Fibroblast of villous mesenchyme (primary cell): ENCODE measurements around the gene SENP6. TPM values are rescaled to one million over a fixed set of nuclear protein-coding genes. Genes with fewer than 3 reads are reported as not detected.
"Not testable (repeated sequence)": the region's sequence is repeated elsewhere in the genome, so short reads cannot be mapped to it uniquely, and the experiment has no call there.

ENCODE experiments used
- DNase-seq: peaks from one replicate; pipeline ENCODE4 v3.0.0-alpha.2; 2010; ENCODE audit warnings: low read depth
- H3K4me3 ChIP-seq: 2 replicates; pipeline ENCODE4 v1.5.1; 2011; ENCODE audit warnings: low read depth, mild to moderate bottlenecking, low read length
- total RNA-seq: library from RNA; depleted of rRNA; stranded (reverse); fragments of >200 nt; gene quantifications from 2 replicates; pipeline ENCODE4 v1.2.3, GENCODE V29; 2012
- TF ChIP-seq, protein P1 (sequence below): IDR thresholded peaks from 2 replicates; pipeline ENCODE4 v1.5.1; 2012; ENCODE audit warnings: low read depth, mild to moderate bottlenecking, low read length; ENCODE audit not compliant: insufficient read depth

SENP6 gene
- total RNA-seq, 1 donor: 113 TPM

GRCh38 chr6:75723382-75723781 lies 121.7 kb downstream of the SENP6 start:
- no peak overlapping the region for H3K4me3 ChIP-seq
- TF ChIP-seq, protein P1, sequence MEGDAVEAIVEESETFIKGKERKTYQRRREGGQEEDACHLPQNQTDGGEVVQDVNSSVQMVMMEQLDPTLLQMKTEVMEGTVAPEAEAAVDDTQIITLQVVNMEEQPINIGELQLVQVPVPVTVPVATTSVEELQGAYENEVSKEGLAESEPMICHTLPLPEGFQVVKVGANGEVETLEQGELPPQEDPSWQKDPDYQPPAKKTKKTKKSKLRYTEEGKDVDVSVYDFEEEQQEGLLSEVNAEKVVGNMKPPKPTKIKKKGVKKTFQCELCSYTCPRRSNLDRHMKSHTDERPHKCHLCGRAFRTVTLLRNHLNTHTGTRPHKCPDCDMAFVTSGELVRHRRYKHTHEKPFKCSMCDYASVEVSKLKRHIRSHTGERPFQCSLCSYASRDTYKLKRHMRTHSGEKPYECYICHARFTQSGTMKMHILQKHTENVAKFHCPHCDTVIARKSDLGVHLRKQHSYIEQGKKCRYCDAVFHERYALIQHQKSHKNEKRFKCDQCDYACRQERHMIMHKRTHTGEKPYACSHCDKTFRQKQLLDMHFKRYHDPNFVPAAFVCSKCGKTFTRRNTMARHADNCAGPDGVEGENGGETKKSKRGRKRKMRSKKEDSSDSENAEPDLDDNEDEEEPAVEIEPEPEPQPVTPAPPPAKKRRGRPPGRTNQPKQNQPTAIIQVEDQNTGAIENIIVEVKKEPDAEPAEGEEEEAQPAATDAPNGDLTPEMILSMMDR: no peak
- DNase-seq: no peak

DNA sequence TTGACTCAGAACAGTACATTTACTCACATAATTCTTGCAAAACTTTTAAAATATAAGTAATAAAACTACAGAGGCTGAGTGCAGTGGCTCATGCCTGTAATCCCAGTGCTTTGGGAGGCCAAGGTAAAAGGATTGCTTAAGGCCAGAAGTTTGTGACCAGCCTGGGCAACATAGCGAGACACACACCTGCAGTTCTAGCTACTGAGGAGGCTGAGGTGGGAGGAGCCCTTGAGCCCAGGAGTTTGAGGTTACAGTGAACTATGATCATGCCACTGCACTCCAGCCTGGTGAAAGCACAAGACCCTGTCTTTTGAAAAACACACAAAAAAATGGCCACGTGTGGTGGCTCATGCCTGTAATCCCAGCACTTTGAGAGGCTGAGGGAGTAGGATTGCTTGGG lies 125.5 kb downstream of the SENP6 start:
- TF ChIP-seq, protein P1: no peak
- no peak overlapping the region for H3K4me3 ChIP-seq
- DNase-seq: no peak

DNA sequence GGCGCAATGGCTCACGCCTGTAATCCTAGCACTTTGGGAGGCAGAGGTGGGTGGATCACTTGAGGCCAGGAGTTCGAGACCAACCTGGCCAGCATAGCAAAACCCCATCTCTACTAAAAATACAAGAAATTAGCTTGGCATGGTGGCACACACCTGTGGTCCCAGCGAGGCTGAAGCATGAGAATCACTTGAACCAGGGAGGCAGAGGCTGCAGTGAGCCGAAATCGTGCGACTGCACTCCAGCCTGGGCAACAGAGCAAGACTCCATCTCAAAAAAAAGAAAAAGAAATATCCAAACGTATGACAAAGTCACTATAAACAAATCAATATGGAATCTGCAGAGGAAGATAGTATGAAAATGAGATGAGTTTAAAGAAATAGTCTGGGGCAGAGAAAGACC lies 129.3 kb downstream of the SENP6 start:
- H3K4me3 ChIP-seq, DNase-seq: not testable (repeated sequence)

DNA sequence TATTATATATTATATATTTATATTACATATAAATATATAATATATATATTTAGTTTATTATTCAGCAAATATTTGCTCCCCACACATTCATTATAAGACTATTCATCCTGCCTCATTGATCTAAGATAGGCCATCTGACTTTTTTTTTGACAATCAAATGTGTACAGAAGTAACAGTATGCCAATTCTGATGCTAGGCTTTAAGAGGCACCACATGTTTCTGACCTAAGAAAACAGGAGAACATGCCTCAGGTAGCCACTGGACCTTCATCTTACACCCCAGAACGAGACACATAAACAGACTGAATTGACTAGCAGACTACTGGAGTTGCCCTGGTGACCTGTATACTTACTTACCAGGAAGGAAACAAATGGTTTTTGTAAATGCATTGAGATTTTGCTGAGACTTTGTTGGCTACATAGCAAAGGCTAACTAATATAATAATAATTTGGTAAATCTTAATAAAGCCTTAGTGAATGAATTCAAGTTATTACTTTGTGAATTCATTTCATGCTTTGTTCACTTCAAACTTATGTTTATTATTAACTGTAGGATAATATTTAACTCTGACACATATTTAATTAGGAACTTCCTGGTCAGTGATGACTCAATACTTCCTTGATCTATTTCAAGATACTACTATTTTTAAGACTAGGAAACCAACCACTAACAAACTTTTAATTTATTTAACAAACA lies 134.0 kb downstream of the SENP6 start:
- peak; percentile 34 for DNase-seq
- TF ChIP-seq, protein P1: no peak

GRCh38 chr6:75743971-75744370 lies 142.3 kb downstream of the SENP6 start:
- no peak overlapping the region for H3K4me3 ChIP-seq
- DNase-seq: no peak
- TF ChIP-seq, protein P1: no peak

More for the DNA sequence above, 134.0 kb downstream of the SENP6 start:
- no peak overlapping the region for H3K4me3 ChIP-seq

DNA sequence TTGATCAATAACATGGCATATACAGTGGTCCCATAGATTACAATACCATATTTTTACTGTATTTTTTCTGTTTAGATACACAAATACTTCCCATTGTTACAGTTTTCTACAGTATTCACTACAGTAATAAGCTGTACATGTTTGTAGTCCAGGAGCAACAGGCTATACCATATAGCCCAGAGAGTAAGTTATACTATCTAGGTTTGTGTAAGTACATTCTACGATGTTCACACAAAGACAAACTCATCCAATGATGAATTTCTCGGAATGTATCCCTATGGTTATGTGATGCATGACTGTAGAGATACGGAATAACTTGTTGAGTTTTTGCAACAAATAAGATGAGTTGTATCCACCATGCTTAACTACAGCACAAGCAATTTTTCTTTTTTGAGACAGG lies 143.7 kb downstream of the SENP6 start:
- TF ChIP-seq, protein P1: no peak
- DNase-seq: no peak
- no peak overlapping the region for H3K4me3 ChIP-seq

DNA sequence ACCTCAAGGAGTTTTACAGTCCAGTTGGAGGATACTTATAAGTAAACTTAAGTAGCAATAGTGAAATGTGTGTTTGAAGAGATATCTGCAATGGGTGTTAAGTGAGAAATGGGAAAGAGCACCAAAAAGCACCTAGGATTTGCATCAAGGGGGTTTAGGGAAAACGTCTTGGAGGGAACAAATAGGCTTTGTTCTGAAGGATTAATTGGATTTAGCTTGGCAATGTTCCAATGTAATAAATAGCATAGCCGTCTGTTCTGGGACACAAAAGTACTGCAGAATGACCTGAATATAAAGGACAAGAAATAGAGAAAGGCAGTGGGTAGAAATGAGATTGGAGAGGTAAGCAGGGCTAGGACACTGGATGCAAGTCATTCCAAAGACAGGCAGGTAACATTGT lies 144.5 kb downstream of the SENP6 start:
- DNase-seq: no peak
- no peak overlapping the region for H3K4me3 ChIP-seq
- TF ChIP-seq, protein P1: no peak
